HepG2 (cell line): ENCODE data around the gene CXADR. TPM values are rescaled to one million over a fixed set of nuclear protein-coding genes. Genes with fewer than 3 reads are reported as not detected.

Source experiments
- ATAC-seq: fragments of 200-7000 bp; cut with Tn5 transposase; 3 replicates; pipeline ENCODE4 v1.9.1; 2020; ENCODE audit warnings: mild to moderate bottlenecking, moderate library complexity
- BruUV-seq: library from RNA; stranded (reverse); fragments of 400-500 nt; replicated peaks from 2 replicates; lab custom pipeline; 2021; lab: Mats Ljungman, UMichigan
- CTCF ChIA-PET: fragments of 300-600 bp; formaldehyde crosslinking; extraction: SDS; loops from one replicate; lab custom pipeline; 2021; ENCODE audit warnings: low total read pairs, inconsistent platforms, low intra/inter-chr PET ratio; lab: Yijun Ruan, JAX
- POLR2A ChIA-PET: fragments of 350-600 bp; sonication (Branson Sonifier 250); formaldehyde crosslinking; loops from one replicate; lab custom pipeline; 2020; ENCODE audit warnings: antibody characterized with exemption, inconsistent platforms; lab: Yijun Ruan, JAX
- DNase-seq: peaks from one replicate; pipeline ENCODE4 v3.0.0-alpha.2; 2015; ENCODE audit warnings: low spot score
- FAIRE-seq: peaks from 3 replicates; lab custom pipeline; 2011; peaks lifted over from hg19 to GRCh38; lab: Jason Lieb, UNC
- H2AFZ ChIP-seq: one replicate; pipeline ENCODE4 v1.6.1; 2011; ENCODE audit warnings: low read length, inconsistent platforms
- H3K27ac ChIP-seq: fragments of 300-600 bp; 3 replicates; pipeline ENCODE4 v1.8.0; 2011; ENCODE audit warnings: mixed run types, mild to moderate bottlenecking, mixed read lengths, low read length, inconsistent platforms; ENCODE audit not compliant: insufficient read depth; ENCODE audit errors: extremely low read length
- H3K27me3 ChIP-seq, 2 experiments: fragments of 200-600 bp in 1 of 2; 2 replicates in 1 of 2; 3 replicates in 1 of 2; pipeline versions ENCODE4 v1.6.0 to v1.8.0; 2011; ENCODE audit warnings: low read length in 2 of 2, mild to moderate bottlenecking in 2 of 2, moderate library complexity in 2 of 2, inconsistent platforms in 1 of 2; ENCODE audit not compliant: insufficient read depth in 2 of 2, control insufficient read depth in 1 of 2
- H3K36me3 ChIP-seq, 2 experiments: fragments of 200-600 bp in 1 of 2; replicated peaks in 1 of 2; 2 replicates in 1 of 2; 3 replicates in 1 of 2; pipeline versions ENCODE4 v1.5.1 to v1.8.0; 2011; ENCODE audit warnings: low read length in 2 of 2, inconsistent platforms in 1 of 2; ENCODE audit not compliant: insufficient read depth in 2 of 2, control insufficient read depth in 1 of 2
- H3K4me1 ChIP-seq: 2 replicates; pipeline ENCODE4 v1.5.1; 2012; ENCODE audit warnings: low read length, inconsistent platforms; ENCODE audit not compliant: insufficient read depth
- H3K4me2 ChIP-seq: 2 replicates; pipeline ENCODE4 v1.6.0; 2011; ENCODE audit warnings: low read depth, low read length, inconsistent platforms
- H3K4me3 ChIP-seq, 3 experiments: fragments of 200-600 bp in 1 of 3; sonication (generic), shearing (Covaris generic) in 1 of 3; replicated peaks in 1 of 3; 2 replicates each; pipeline ENCODE4 v1.5.1; 2011 to 2016; ENCODE audit warnings: low read length in 3 of 3, inconsistent platforms in 2 of 3, low read depth in 2 of 3, mild to moderate bottlenecking in 2 of 3, control low read depth in 1 of 3, mixed read lengths in 1 of 3; ENCODE audit not compliant: insufficient read depth in 1 of 3
- H3K79me2 ChIP-seq: one replicate; pipeline ENCODE4 v1.6.1; 2011; ENCODE audit warnings: low read length, inconsistent platforms; ENCODE audit not compliant: insufficient read depth
- H3K9ac ChIP-seq: 2 replicates; pipeline ENCODE4 v1.6.0; 2011; ENCODE audit warnings: mild to moderate bottlenecking, low read depth, low read length, inconsistent platforms; ENCODE audit not compliant: insufficient read depth
- H3K9me3 ChIP-seq: 2 replicates; pipeline ENCODE4 v1.5.1; 2012; ENCODE audit warnings: mild to moderate bottlenecking, low read length
- H4K20me1 ChIP-seq: 2 replicates; pipeline ENCODE4 v1.6.0; 2011; ENCODE audit warnings: inconsistent platforms, mild to moderate bottlenecking, low read length, moderate library complexity; ENCODE audit not compliant: insufficient read depth
- EEA1 ChIP-seq: sonication (generic); formaldehyde crosslinking; IDR thresholded peaks from 2 replicates; pipeline ENCODE4 v1.5.1; 2020; ENCODE audit warnings: mild to moderate bottlenecking, missing genetic modification reagents, borderline replicate concordance
- SOX13 ChIP-seq, 3 experiments: fragments of 450-650 bp in 1 of 3; sonication (generic) in 1 of 3; formaldehyde crosslinking in 1 of 3; IDR thresholded peaks in 2 of 3; conservative IDR thresholded peaks in 1 of 3; 2 replicates each; pipeline versions ENCODE4 v1.5.0 to v1.6.1; 2016 to 2020; ENCODE audit warnings: antibody characterized with exemption in 1 of 3, mild to moderate bottlenecking in 1 of 3, missing compliant biosample characterization in 1 of 3, missing genetic modification reagents in 1 of 3, moderate library complexity in 1 of 3
- ZNF335 ChIP-seq: sonication (generic); formaldehyde crosslinking; IDR thresholded peaks from 2 replicates; pipeline ENCODE4 v1.4.0; 2020; ENCODE audit warnings: missing genetic modification reagents
- ZNF510 ChIP-seq: sonication (generic); formaldehyde crosslinking; IDR thresholded peaks from 2 replicates; pipeline ENCODE4 v1.4.0; 2020; ENCODE audit warnings: low read depth, mild to moderate bottlenecking, missing genetic modification reagents
- WGBS: methylation state at CpG from one replicate; pipeline ENCODE4 v1.1.6; 2017; ENCODE audit warnings: low lambda C conversion rate; 5-methylcytosine and 5-hydroxymethylcytosine counted together
- in situ Hi-C: cut with HindIII; loops from 2 replicates; pipeline ENCODE4 v1.10.0; 2017; ENCODE audit warnings: low pct_unique_long_range_greater_than_20kb; ENCODE audit not compliant: extremely low pct_ligation_motif_present
- intact Hi-C: fragments of 100-400 bp; cut with micrococcal nuclease; formaldehyde crosslinking; loops from one replicate; pipeline ENCODE4 v1.10.0; 2022; ENCODE audit not compliant: unreplicated experiment
- polyA plus RNA-seq, 8 experiments: library from polyadenylated mRNA; depleted of rRNA in 3 of 8; stranded (reverse) in 7 of 8; unstranded in 1 of 8; fragments of >200 nt; fragmentation: Illumina TruSeq in 4 of 8; extraction: Trizol in 4 of 8; gene quantifications; 2 replicates each; pipeline versions ENCODE4 v1.2.1 to v1.2.3, GENCODE V29; 2011 to 2016; ENCODE audit warnings: low read depth in 4 of 8, missing spikeins in 1 of 8, mixed read lengths in 1 of 8; ENCODE audit not compliant: insufficient read depth in 1 of 8
- total RNA-seq, 5 experiments: library from RNA; depleted of rRNA; stranded (reverse); fragments of >200 nt; fragmentation: Illumina TruSeq; extraction: Trizol; gene quantifications; 2 replicates each; pipeline ENCODE4 v1.2.3, GENCODE V29; 2016; ENCODE audit warnings: low read depth in 1 of 5
- TF ChIP-seq, protein P1 (sequence below): sonication (generic); formaldehyde crosslinking; IDR thresholded peaks from 2 replicates; pipeline ENCODE4 v1.8.0; 2022; ENCODE audit warnings: missing genetic modification reagents, mild to moderate bottlenecking, inconsistent platforms, borderline replicate concordance

Gene CXADR
- total and polyA plus RNA-seq, 2 of the 13 experiments (the other 11 are each of a cell fraction or from before 2014, with no cell fraction given) = 86.8 to 110 TPM

GRCh38 chr21:17527711-17528110, 14.9 kb downstream of the CXADR start:
- no peak for FAIRE-seq
- intact Hi-C loops = loop anchor here (2.0 kb wide), 1 partner anchor 15 kb away; the partner anchor contains the start of gene CXADR
- no peak for DNase-seq
- Histone ChIP-seq H3K9me3 (no peaks in the 10 kb centered on the region), H3K4me3 (no peak overlapping the region), H3K36me3 (peaks cover 0 to 10% of the 10 kb centered on the region in 2 experiments; a peak in 3 of 5 replicates), H3K79me2 (peaks cover 95% of the 10 kb centered on the region), H4K20me1 (peaks cover 29% of the 10 kb centered on the region), H2AFZ (no peak overlapping the region), H3K4me2 (peak overlapping the region; percentile 49), H3K4me1 (peaks cover 98% of the 10 kb centered on the region), H3K27me3 (no peaks in the 10 kb centered on the region), H3K9ac (no peak overlapping the region), H3K27ac (peak overlapping the region; percentile 58)
- 90% methylated on average over 5 of the region's 5 CpGs for WGBS
- in situ Hi-C loops = no loop called here
- ATAC-seq = no peak
- BruUV-seq = no TSS peak
- TF ChIP-seq, protein P1, sequence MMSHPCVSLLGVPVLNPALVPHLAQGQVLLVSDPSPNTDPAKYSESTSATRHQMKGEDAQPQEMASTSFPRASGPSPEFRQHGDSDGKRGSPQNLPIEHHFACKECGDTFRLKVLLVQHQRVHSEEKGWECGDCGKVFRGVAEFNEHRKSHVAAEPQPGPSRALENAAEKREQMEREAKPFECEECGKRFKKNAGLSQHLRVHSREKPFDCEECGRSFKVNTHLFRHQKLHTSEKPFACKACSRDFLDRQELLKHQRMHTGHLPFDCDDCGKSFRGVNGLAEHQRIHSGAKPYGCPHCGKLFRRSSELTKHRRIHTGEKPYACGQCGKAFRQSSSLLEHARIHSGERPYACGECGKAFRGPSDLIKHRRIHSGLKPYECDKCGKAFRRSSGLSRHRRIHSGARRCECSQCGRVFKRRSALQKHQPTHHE (CRISPR knock-in tag) = no peak
- TF ChIP-seq ZNF510 (CRISPR knock-in tag) (0 out of 2 replicates have a peak, but pooled peaks have one; percentile 30), ZNF335 (CRISPR knock-in tag) (0 out of 2 replicates have a peak, but pooled peaks have one; percentile 4)
- POLR2A ChIA-PET = interaction anchor here (0.6 to 1.3 kb wide), 7 partner anchors 8 to 73 kb away, joined by 3 to 11 read pairs (median 4); partner anchors contain the start of gene CXADR
- CTCF ChIA-PET = no interaction called here

DNA sequence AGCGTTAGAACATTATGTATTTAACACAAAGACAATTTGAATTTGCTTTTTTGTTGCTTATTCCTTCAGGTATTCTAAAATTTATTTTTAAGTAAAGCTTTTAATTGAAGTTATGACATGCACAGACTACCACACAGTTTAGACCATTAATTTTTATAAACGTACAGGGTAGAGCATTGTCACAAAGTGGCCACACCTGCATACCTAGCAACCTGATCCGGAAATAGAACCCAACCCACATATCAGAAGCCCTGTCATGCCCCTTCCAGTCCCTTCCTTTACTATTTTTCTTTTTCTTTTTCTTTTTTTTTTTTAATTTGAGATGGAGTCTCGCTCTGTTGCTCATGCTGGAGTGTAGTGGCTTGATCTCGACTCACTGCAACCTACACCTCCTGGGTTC, 16.8 kb downstream of the CXADR start:
- FAIRE-seq = no peak
- Histone ChIP-seq H3K4me3 (no peak overlapping the region), H3K27ac (no peak overlapping the region), H3K9ac (no peak overlapping the region), H3K36me3 (peaks cover 0 to 15% of the 10 kb centered on the region in 2 experiments; a peak in 3 of 5 replicates), H2AFZ (no peak overlapping the region), H3K4me1 (peaks cover 96% of the 10 kb centered on the region), H3K9me3 (no peaks in the 10 kb centered on the region), H3K27me3 (no peaks in the 10 kb centered on the region), H4K20me1 (peaks cover 44% of the 10 kb centered on the region), H3K79me2 (peaks cover 96% of the 10 kb centered on the region), H3K4me2 (no peak overlapping the region)
- intact Hi-C loops (no loop called here), in situ Hi-C loops (no loop called here)
- CTCF ChIA-PET = no interaction called here
- POLR2A ChIA-PET = interaction anchor here (1.4 kb wide), 1 partner anchor 13 kb away, joined by 6 read pairs; no protein-coding TSS in a partner anchor
- TF ChIP-seq SOX13 (IDR thresholded peaks at IDR 0.05) (no peak), SOX13 (CRISPR knock-in tag; conservative IDR thresholded peaks at IDR 0.05 in 1 of 2, IDR thresholded peaks at IDR 0.05 in 1 of 2) (no peak), EEA1 (no peak)
- DNase-seq = no peak
- BruUV-seq = no TSS peak
- 96% methylated on average over 5 of the region's 5 CpGs for WGBS
- no peak for ATAC-seq
